HG03108 (cell line): ENCODE results near the gene PRB3.

Experiments
- ATAC-seq: cut with Tn5 transposase; IDR thresholded peaks from one replicate; pipeline ENCODE4 v1.9.1; 2021; ENCODE audit warnings: moderate library complexity; ENCODE audit not compliant: unreplicated experiment

PRB3 gene

GRCh38 chr12:11269607-11270006 is at the start of gene PRB3:
Gene PRB3 (minus strand): TSS chr12:11269707. CDS start chr12:11269669, 38 bp downstream.
- no peak for ATAC-seq

DNA sequence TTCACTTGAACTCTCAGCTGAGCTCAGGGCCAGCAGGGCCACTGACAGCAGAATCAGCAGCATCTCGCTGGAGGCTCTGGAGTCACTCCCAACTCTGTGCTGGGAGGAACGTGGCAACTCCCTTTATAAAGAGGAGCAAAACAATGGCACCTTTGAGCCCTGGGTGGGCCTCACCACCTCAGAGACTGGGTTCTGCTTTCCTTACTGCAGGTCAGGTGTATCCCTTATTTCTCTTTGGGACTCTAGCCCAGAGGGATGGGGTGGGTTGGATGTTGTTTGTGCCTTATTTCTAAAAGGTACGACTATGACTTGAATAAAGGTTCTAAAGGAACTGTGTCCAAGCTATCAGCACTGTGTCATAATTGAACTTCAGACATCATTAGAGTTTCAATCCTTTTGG is 40.8 kb upstream of the PRB3 start, which contains the start of gene PRB4:
Gene PRB4, minus strand, starts transcription at position 101 of the 400 bp plus-strand sequence. Its CDS starts 38 bp downstream, at position 63.
- no peak for ATAC-seq

- ATAC-seq, result no peak
Measured at GRCh38 chr12:11307143-11307542, 37.6 kb upstream of the PRB3 start.

DNA sequence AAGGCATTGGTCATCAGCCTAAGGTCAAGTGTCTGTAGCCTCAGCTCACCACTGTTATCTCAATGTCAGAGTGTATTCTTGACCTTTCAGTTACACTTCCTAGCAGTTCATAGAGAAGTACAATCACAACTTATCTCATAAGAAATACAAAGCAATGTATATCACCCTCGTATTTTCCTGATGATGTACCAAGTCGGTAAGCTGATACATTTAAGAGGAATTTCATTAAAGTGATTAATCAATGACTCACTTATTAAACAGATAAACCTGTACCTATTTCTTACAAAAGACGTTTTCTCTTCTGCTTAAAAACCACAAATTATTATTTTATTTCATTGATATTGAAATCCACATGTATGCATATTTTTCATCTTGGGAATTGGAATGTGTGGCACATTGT is 3.9 kb upstream of the PRB3 start:
- ATAC-seq, result no peak

- ATAC-seq, result no peak
Measured at GRCh38 chr12:11264501-11264900, 5.0 kb downstream of the PRB3 start.

DNA sequence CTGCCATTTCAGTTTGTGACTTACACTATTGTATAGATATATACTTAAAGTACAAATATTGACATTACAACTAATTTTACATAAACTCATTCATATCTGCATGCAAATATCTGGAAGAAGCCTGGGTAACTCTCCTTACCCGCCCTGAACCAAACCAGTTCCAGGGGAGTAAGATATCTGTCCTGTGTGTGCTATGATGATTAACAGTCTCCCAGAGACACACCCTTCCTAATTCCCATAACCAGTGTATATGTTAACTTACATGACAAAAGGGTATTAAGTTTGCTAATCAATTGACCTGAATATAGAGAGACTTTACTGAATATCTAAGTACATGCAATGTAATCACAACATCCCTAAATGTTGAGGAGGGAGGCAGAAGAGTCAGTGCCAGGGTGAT is 23.0 kb downstream of the PRB3 start:
- no peak for ATAC-seq

- ATAC-seq, result no peak
Measured at GRCh38 chr12:11242656-11243055, 26.9 kb downstream of the PRB3 start.

DNA sequence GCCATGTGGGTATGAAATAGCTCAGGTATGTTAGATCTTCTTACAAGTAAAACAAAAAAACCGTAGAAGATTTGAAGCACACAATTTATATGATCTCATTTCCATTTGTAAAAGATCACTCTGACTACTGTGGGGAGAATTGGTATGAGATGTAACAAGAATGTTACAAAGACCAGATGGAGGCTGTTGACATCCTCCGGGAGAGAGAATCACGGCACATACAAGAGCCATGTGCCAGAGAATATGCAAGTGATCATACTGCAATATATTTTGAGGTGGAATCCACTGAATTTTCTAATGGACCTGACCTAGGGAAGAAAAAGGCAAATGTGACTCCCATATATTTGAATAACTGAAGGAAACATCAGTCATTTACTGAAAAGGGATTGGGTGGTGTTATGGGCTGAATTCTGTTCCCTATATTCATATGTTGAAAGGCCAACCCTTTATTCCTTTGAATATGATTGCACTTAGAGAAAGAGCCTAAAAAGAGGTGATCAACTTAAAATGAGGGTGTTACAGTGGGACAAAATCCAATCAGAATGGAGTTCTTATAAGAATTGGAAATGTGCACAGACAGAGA is 29.1 kb downstream of the PRB3 start:
- no peak for ATAC-seq

GRCh38 chr12:11238275-11238674 is 31.2 kb downstream of the PRB3 start:
- no peak for ATAC-seq

DNA sequence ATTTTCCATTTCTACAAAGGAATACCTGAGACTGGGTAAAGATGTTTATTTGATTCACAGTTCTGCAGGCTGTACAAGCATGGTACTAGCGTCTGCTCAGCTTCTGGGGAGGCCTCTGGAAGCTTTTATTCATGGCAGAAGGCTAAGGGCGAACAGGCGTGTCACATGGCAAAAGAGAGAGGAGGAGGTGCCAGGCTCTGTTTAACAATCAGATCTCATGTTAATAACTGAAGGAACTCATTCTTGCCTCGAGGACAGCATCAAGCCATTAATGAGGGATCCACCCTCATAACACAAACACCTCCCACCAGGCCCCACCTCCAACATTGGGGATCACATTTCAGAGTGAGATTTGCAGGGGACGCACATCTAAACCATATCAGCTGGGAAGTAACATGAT is 36.0 kb downstream of the PRB3 start:
- ATAC-seq, result no peak

DNA sequence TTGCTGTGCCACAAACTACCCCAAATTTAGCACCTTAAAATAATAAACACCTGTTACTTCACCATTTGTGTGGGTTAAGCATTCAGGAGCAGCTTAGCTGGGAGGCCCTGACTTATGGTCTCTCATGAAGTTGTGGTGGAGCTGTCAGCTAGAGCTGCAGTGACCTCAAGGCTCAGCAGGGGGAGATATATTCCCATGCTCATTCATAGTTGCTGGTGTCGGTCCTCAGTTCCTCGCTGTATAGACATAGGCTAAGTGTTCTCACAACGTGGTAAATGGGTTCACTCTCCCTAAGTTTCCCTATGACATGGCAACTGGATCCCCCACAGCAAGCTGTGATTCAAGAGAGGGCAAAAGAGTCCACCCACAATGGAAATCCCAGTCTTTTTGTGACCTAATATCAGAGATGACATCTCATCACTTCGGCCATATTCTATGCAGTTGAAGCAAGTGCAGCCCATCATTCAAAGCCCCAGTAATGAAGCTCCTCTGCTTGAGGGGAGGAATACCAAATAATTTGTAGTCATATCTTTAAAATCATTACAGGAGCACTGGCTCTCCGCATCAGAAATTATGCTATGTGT is 41.1 kb downstream of the PRB3 start:
- peak; percentile 52 for ATAC-seq

DNA sequence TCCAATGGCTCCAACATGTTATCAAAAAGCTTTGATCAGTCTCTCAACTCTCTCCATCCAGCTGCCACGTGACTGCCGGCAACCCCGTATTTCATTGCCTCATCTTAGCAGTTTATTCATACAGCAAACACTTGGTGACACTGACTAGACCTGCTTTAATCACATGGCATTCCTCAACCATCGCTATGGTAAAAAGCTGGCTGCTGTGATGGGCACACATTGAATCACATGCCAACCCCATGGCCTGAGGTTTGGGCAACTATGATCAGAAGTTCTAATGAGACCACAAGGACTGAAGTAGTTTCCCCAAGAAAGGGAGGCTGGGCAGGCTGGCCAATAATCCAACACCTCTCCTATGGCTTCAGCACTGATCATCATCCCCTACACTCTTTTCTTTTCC is 42.1 kb downstream of the PRB3 start:
- ATAC-seq, result no peak
